Measurements from ENCODE around the gene NCOA7.

NCOA7 gene

DNA sequence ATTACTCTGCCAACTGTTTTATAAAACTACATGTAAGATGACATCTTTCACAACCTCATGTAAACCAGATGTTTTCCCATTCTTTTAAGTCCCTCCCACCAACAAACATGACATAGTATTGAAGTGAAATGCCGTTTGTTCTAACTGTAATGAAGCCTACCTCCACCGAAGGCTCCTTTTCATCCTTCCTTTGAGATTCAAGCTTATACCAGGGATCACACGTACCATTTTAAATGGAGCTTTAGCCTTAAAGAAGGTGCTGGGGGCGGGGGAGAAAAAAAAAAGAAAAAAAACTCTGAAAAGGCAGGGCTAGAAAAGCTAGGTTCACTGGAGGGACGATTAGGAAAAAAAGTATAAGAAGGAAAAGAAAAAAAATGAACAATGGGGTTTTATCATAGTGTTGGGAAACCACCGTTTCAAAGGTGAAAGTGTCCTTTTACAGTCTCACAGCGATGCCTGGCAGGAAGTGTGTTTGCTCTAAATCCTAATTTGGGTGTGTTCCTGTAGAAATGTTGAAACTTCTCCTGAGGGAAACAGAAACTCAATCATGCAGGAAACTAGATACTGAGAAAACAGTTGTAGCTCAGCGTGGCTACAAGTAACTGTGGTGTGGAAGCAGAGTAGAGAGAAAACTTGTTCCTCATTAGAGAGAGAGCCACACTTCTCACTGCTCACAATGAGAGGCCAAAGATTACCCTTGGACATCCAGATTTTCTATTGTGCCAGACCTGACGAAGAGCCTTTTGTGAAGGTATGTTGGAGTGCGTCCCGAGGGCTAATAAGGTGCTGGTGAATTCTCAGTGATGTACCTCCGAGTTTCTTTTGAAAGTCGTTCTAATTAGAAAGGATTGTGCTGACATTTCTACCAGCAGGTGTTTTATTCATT, 128.2 kb downstream of the NCOA7 start:
- Histone ChIP-seq H3K27me3 (replicated peaks; ENCODE audit: control insufficient read depth, insufficient read depth, low read length) (no peaks in the 10 kb centered on the region), H3K4me1 (ENCODE audit: control insufficient read depth, insufficient read depth, low read length) (peaks cover 43% of the 10 kb centered on the region), H3K4me3 (ENCODE audit: low read length) (peak overlapping the region; percentile 78), H3K36me3 (ENCODE audit: control insufficient read depth, insufficient read depth, low read length, severe bottlenecking) (peaks cover 72% of the 10 kb centered on the region), H3K9me3 (ENCODE audit: control insufficient read depth, low read length) (no peaks in the 10 kb centered on the region), H3K9ac (ENCODE audit: low read length) (peak overlapping the region; percentile 81)
- peak; percentile 96 for DNase-seq (ENCODE audit: low read depth)

DNA sequence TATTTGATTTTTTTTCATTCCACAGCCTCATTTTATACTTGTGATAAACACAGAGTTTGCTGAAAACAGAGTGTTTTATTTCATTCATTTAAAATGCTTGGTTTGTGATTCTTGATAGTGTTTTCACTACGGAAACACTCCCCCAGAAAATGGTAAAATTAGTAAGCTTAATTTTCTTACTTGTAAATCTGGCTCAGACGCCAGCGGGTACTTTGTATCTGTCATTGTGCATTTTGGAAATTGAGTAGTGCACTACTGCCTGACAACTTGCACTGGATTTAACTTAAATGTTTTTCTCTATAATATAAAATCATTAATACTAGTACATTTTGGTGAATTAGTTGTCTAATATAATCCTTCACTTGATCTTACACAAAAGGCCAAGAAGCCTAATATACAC, 128.9 kb downstream of the NCOA7 start:
- Histone ChIP-seq H3K9me3 (ENCODE audit: control insufficient read depth, low read length) (no peaks in the 10 kb centered on the region), H3K36me3 (ENCODE audit: control insufficient read depth, insufficient read depth, low read length, severe bottlenecking) (peaks cover 79% of the 10 kb centered on the region), H3K4me3 (ENCODE audit: low read length) (peak overlapping the region; percentile 78), H3K4me1 (ENCODE audit: control insufficient read depth, insufficient read depth, low read length) (peaks cover 43% of the 10 kb centered on the region), H3K9ac (ENCODE audit: low read length) (peak overlapping the region; percentile 81), H3K27me3 (replicated peaks; ENCODE audit: control insufficient read depth, insufficient read depth, low read length) (no peaks in the 10 kb centered on the region)
- DNase-seq (ENCODE audit: low read depth) = no peak

DNA sequence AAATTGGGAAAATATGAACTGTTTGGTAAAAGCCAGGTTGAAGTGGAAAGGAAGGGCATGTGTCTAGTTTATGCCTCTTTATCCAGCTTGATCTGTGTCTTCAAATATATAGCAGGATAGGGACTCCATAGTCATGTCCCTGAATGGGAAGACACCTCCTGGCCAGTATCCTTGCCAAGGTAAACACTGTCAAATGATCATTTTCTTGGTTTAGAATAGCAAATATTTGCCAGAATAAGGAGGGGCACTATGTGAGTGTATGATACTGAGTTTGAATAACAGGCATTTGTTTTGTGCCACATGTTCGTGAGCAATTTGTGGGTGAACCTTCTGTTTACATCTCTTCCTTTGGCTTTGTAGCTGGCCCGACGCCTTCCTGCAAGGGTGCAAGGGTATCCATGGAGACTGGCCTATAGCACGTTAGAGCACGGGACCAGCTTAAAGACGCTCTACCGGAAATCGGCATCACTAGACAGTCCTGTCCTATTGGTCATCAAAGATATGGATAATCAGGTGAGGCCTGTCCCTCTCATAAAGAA, 131.6 kb downstream of the NCOA7 start:
- Histone ChIP-seq H3K9ac (ENCODE audit: low read length) (no peak overlapping the region), H3K4me1 (ENCODE audit: control insufficient read depth, insufficient read depth, low read length) (peaks cover 47% of the 10 kb centered on the region), H3K36me3 (ENCODE audit: control insufficient read depth, insufficient read depth, low read length, severe bottlenecking) (peaks cover 77% of the 10 kb centered on the region), H3K4me3 (ENCODE audit: low read length) (no peak overlapping the region), H3K9me3 (ENCODE audit: control insufficient read depth, low read length) (no peaks in the 10 kb centered on the region), H3K27me3 (replicated peaks; ENCODE audit: control insufficient read depth, insufficient read depth, low read length) (no peaks in the 10 kb centered on the region)
- no peak for DNase-seq (ENCODE audit: low read depth)

DNA sequence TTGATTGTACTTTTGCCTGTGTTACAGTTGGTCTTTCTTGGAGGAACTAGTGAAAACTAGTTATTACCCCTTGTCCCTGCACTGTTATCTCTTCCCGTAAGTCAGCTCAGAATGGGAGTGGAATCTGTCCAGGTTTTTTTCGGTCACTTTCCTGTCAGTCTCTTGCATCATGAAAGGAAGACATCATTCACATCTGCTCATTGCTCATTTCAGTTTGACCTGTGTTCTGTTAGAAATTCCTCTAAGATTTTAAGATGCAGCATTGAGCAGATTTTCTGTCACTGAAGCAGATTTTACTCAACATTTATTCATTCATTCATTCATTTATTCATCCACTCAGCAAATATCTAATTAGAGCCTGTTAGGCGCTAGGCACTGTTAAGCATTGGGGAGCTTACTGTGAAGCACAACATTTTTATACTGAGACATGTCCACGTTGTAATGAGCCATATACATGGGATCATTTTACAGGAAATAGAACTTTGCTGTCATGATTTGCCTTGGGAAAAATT, 132.7 kb downstream of the NCOA7 start:
- DNase-seq (ENCODE audit: low read depth) = no peak
- H3K36me3 ChIP-seq (ENCODE audit: control insufficient read depth, insufficient read depth, low read length, severe bottlenecking) = peaks cover 82% of the 10 kb centered on the region
- H3K4me3 ChIP-seq (ENCODE audit: low read length) = no peak overlapping the region

DNA sequence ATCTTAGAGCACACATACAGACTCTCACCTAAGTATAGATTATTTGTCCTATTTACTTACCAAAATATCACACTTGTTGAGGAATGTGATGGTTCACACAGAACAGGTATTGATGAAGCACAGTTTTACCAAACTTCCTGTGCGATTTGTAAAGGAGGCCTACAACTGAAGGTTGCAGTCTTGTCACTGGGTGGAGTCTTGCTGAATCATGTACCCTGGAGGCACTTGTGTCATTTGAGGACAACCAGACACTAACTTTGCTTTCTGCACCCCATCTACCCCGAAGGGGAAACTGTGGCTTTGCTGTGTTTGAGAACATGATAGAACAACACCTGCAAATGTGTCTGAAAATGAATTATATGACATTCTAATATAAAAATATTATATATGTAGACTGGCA, 133.4 kb downstream of the NCOA7 start:
- H3K9me3 ChIP-seq (ENCODE audit: control insufficient read depth, low read length) = no peaks in the 10 kb centered on the region
- peaks cover 90% of the 10 kb centered on the region for H3K36me3 ChIP-seq (ENCODE audit: control insufficient read depth, insufficient read depth, low read length, severe bottlenecking)
- H3K4me3 ChIP-seq (ENCODE audit: low read length) = no peak overlapping the region
- peak; percentile 54 for DNase-seq (ENCODE audit: low read depth)
- H3K9ac ChIP-seq (ENCODE audit: low read length) = no peak overlapping the region
- H3K27me3 ChIP-seq (replicated peaks; ENCODE audit: control insufficient read depth, insufficient read depth, low read length) = no peaks in the 10 kb centered on the region
- H3K4me1 ChIP-seq (ENCODE audit: control insufficient read depth, insufficient read depth, low read length) = peaks cover 33% of the 10 kb centered on the region

More for the DNA sequence above, 132.7 kb downstream of the NCOA7 start:
- Histone ChIP-seq H3K9ac (ENCODE audit: low read length) (no peak overlapping the region), H3K9me3 (ENCODE audit: control insufficient read depth, low read length) (no peaks in the 10 kb centered on the region), H3K27me3 (replicated peaks; ENCODE audit: control insufficient read depth, insufficient read depth, low read length) (no peaks in the 10 kb centered on the region), H3K4me1 (ENCODE audit: control insufficient read depth, insufficient read depth, low read length) (peaks cover 40% of the 10 kb centered on the region)

DNA sequence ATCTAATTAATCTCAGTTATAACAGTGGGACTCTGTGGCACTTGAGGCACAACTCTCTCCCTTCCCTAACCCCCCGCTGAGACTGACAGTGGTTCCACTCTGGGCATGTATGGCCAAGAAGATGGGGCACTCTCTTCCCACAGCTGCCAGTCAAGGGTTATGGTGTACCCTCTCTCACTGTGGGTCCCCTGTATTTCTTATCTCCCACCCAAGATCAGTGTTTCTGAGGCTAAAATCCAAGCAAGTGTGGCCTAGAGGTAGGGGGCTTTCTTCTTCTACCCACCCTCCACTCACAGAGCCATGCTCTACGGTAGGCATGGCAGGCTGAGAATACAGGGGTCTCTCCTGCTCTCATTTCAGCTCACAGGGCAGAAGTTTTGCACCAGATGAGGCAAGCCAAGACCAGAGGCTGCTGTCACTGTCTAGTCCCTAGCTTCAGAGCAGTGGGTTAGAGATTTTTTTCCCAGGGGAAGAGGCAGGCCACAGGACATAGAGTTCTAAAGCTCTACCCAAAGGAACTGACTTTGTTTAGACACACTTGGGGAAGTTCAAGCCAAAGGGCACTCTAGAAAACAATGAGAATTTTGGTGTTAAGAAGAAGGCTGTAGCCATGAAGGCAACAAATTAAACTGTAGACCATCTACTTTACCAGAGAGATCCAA, 134.1 kb downstream of the NCOA7 start:
- no peak for DNase-seq (ENCODE audit: low read depth)
- no peak overlapping the region for H3K9ac ChIP-seq (ENCODE audit: low read length)
- H3K36me3 ChIP-seq (ENCODE audit: control insufficient read depth, insufficient read depth, low read length, severe bottlenecking) = peaks cover 91% of the 10 kb centered on the region
- no peaks in the 10 kb centered on the region for H3K9me3 ChIP-seq (ENCODE audit: control insufficient read depth, low read length)
- no peak overlapping the region for H3K4me3 ChIP-seq (ENCODE audit: low read length)
- H3K27me3 ChIP-seq (replicated peaks; ENCODE audit: control insufficient read depth, insufficient read depth, low read length) = no peaks in the 10 kb centered on the region
- H3K4me1 ChIP-seq (ENCODE audit: control insufficient read depth, insufficient read depth, low read length) = peaks cover 27% of the 10 kb centered on the region

DNA sequence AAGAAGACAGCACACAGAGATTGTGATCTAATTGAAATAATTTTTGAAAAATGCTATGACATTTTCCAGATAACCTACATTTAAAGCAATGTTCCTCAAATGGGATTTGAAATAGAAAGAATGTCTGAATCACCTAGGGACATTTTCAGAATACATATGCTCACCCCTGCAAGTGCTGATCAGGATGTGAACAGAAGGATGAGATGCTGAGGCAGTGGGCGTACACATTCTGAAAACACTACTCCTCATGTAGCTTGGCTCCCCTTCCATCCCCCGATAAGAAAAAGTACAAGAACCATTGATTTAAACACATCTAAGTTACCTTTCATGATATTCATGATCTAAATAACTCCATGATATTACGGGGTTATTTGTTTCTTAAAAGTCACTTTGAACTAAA, 136.0 kb downstream of the NCOA7 start:
- Histone ChIP-seq H3K4me1 (ENCODE audit: control insufficient read depth, insufficient read depth, low read length) (peaks cover 23% of the 10 kb centered on the region), H3K9ac (ENCODE audit: low read length) (no peak overlapping the region), H3K27me3 (replicated peaks; ENCODE audit: control insufficient read depth, insufficient read depth, low read length) (no peaks in the 10 kb centered on the region)

DNA sequence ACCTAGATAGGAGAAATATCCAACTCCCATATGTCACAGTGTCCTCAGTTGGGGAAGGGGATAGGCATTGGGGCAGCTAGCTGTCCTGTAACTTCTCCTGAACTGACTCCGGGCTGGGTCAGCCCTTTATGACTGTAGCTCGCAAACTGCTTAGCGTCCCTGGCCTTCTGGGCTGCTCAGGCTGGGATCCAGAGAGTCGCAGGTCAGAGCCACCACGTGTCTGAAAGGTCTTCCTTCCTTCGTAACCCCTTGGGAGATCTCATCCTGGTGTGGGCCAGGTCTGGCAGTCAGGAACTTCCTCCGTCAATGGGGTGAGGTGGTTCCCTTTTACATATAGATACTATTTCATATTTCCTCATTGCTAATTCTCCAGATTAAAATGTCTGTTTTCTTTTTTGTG, 137.0 kb downstream of the NCOA7 start:
- no peak overlapping the region for H3K9ac ChIP-seq (ENCODE audit: low read length)
- H3K4me1 ChIP-seq (ENCODE audit: control insufficient read depth, insufficient read depth, low read length) = peaks cover 23% of the 10 kb centered on the region
- H3K27me3 ChIP-seq (replicated peaks; ENCODE audit: control insufficient read depth, insufficient read depth, low read length) = no peaks in the 10 kb centered on the region
- H3K4me3 ChIP-seq (ENCODE audit: low read length) = no peak overlapping the region
- peaks cover 86% of the 10 kb centered on the region for H3K36me3 ChIP-seq (ENCODE audit: control insufficient read depth, insufficient read depth, low read length, severe bottlenecking)
- no peak for DNase-seq (ENCODE audit: low read depth)
- H3K9me3 ChIP-seq (ENCODE audit: control insufficient read depth, low read length) = no peaks in the 10 kb centered on the region

More for the DNA sequence above, 136.0 kb downstream of the NCOA7 start:
- H3K36me3 ChIP-seq (ENCODE audit: control insufficient read depth, insufficient read depth, low read length, severe bottlenecking) = peaks cover 90% of the 10 kb centered on the region
- no peak for DNase-seq (ENCODE audit: low read depth)
- no peak overlapping the region for H3K4me3 ChIP-seq (ENCODE audit: low read length)
- no peaks in the 10 kb centered on the region for H3K9me3 ChIP-seq (ENCODE audit: control insufficient read depth, low read length)

DNA sequence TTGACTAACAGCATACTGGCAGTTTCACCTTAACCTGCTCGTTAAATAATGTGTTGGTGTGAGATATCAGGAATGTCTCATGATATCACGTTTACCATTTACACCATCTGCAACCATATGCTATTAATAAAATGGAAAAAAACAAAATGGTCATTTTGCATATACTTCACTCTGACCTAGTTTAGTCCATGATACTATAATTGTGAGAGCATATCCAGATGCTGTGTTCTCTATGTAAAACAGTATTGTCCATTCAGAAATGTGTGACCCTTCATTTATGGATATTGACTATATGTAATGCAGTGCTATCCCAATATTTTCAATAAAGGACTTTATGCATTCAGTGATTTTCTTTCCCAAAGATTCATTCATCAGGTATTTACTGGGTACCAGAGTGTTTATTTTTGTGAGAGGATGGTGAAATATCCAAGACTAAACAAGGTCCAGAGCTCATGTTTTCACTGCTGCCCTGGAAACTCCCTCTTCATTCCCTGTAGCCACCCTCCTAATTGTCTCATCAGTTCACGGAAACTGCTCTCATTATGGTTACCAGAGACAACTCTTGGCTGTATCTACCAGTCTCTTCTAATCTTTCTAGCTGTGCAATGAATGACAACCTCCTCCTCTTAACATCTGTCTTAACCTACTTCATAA, 140.1 kb downstream of the NCOA7 start:
- DNase-seq (ENCODE audit: low read depth) = peak; percentile 82
- Histone ChIP-seq H3K9ac (ENCODE audit: low read length) (no peak overlapping the region), H3K27me3 (replicated peaks; ENCODE audit: control insufficient read depth, insufficient read depth, low read length) (no peaks in the 10 kb centered on the region), H3K36me3 (ENCODE audit: control insufficient read depth, insufficient read depth, low read length, severe bottlenecking) (peaks cover 55% of the 10 kb centered on the region), H3K4me1 (ENCODE audit: control insufficient read depth, insufficient read depth, low read length) (no peaks in the 10 kb centered on the region), H3K9me3 (ENCODE audit: control insufficient read depth, low read length) (no peaks in the 10 kb centered on the region), H3K4me3 (ENCODE audit: low read length) (no peak overlapping the region)

DNA sequence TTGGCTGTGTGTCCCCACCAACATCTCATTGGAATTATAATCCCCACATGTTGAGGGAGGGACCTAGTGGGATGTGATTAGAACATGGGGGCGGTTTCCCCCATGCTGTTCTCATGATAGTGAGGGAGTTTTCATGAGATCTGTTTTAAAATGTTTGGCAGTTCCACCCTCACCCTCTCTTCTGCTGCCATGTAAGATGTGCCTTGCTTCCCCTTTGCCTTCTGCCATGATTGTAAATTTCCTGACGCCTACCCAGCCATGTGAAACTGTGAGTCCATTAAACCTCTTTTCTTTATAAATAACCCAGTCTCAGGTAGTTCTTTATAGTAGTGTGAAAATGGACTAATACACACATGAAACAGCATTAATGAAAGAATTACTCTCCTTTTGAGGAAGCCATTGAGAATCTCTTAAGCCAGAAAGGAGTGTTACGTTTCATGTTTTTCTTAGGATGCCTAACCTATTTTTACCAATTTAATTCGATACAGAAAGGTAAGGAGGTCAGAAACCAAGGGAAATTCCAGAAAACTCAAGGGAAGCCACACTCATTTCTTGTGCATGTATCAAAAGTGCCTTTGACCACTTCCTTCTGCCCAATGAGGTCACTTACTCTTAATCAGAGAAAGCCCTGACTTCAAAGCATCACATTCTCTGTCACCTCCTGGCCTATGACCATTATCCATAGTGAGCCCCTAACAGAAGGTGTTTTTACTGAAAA, 141.1 kb downstream of the NCOA7 start:
- DNase-seq (ENCODE audit: low read depth) = no peak
- no peaks in the 10 kb centered on the region for H3K27me3 ChIP-seq (replicated peaks; ENCODE audit: control insufficient read depth, insufficient read depth, low read length)
- H3K9me3 ChIP-seq (ENCODE audit: control insufficient read depth, low read length) = no peaks in the 10 kb centered on the region
- no peak overlapping the region for H3K9ac ChIP-seq (ENCODE audit: low read length)
- H3K36me3 ChIP-seq (ENCODE audit: control insufficient read depth, insufficient read depth, low read length, severe bottlenecking) = peaks cover 49% of the 10 kb centered on the region
- H3K4me1 ChIP-seq (ENCODE audit: control insufficient read depth, insufficient read depth, low read length) = no peaks in the 10 kb centered on the region
- H3K4me3 ChIP-seq (ENCODE audit: low read length) = no peak overlapping the region

Measured in adipocyte (in vitro differentiated cells).